HG03575 (cell line): Measurements from ENCODE around the gene PMCH.
"Not testable (repeated sequence)": the region's sequence is repeated elsewhere in the genome, so short reads cannot be mapped to it uniquely, and the experiment has no call there.

Experiments used
- ATAC-seq: cut with Tn5 transposase; IDR thresholded peaks from one replicate; pipeline ENCODE4 v1.9.1; 2021; ENCODE audit not compliant: unreplicated experiment, insufficient number of reproducible peaks, low FRiP score; ENCODE audit errors: extremely low read depth

The PMCH gene

DNA sequence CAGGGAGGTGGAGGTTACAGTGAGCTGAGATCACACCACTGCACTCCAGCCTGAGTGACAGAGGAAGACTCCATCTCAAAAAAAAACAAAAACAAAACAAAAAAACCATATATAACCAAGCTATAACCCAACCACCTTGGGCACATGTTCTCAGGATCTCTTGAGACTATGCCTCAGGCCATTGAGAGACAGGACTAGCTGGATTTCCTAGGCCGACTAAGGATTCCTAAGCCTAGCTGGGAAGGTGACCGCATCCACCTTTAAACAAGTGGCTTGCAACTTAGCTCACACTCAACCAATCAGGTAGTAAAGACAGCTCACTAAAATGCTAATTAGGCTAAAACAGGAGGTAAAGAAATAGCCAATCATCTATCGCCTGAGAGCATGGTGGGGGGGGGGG is 42.4 kb downstream of the PMCH start:
- ATAC-seq: not testable (repeated sequence)

DNA sequence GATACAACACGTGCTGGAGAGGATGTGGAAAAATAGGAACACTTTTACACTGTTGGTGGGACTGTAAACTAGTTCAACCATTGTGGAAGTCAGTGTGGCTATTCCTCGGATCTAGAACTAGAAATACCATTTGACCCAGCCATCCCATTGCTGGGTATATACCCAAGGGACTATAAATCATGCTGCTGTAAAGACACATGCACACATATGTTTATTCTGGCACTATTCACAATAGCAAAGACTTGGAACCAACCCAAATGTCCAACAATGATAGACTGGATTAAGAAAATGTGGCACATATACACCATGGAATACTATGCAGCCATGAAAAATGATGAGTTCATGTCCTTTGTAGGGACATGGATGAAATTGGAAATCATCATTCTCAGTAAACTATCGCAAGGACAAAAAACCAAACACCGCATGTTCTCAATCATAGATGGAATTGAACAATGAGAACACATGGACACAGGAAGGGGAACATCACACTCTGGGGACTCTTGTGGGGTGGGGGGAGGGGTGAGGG is 50.5 kb downstream of the PMCH start:
- not testable (repeated sequence) for ATAC-seq
